GM23338 (cell line): ENCODE measurements around the gene WNT6. TPM values are rescaled to one million over a fixed set of nuclear protein-coding genes. Genes with fewer than 3 reads are reported as not detected.

ENCODE experiments used
- ATAC-seq: fragments of 200-7000 bp; cut with Tn5 transposase; 3 replicates; pipeline ENCODE4 v1.9.1; 2020
- DNase-seq: peaks from one replicate; pipeline ENCODE4 v3.0.0-alpha.2; 2015; ENCODE audit warnings: low spot score
- H2AFZ ChIP-seq: fragments of 200-600 bp; sonication (generic); 2 replicates; pipeline ENCODE4 v1.8.0; 2016; ENCODE audit warnings: antibody characterized with exemption, mild to moderate bottlenecking, moderate library complexity
- H3F3A ChIP-seq: fragments of 200-600 bp; sonication (generic); replicated peaks from 2 replicates; pipeline ENCODE4 v1.8.0; 2017; ENCODE audit warnings: antibody characterized with exemption, mixed run types, low read depth
- H3K27ac ChIP-seq: fragments of 200-600 bp; sonication (generic); 2 replicates; pipeline ENCODE4 v1.6.1; 2016; ENCODE audit warnings: low read depth
- H3K27me3 ChIP-seq: fragments of 200-600 bp; sonication (generic); 2 replicates; pipeline ENCODE4 v1.8.0; 2016; ENCODE audit warnings: mild to moderate bottlenecking, mixed run types, moderate library complexity; ENCODE audit not compliant: insufficient read depth
- H3K36me3 ChIP-seq: fragments of 200-600 bp; sonication (generic); 2 replicates; pipeline ENCODE4 v1.8.0; 2016; ENCODE audit warnings: mild to moderate bottlenecking; ENCODE audit not compliant: insufficient read depth
- H3K4me1 ChIP-seq: fragments of 200-600 bp; sonication (generic); 2 replicates; pipeline ENCODE4 v1.8.0; 2016; ENCODE audit warnings: mild to moderate bottlenecking, moderate library complexity; ENCODE audit not compliant: insufficient read depth
- H3K4me2 ChIP-seq: fragments of 200-600 bp; sonication (generic); 2 replicates; pipeline ENCODE4 v1.7.1; 2017; ENCODE audit warnings: mixed run types
- H3K4me3 ChIP-seq: fragments of 200-600 bp; sonication (generic); 2 replicates; pipeline ENCODE4 v1.6.1; 2016; ENCODE audit warnings: mixed run types
- H3K79me2 ChIP-seq: fragments of 200-600 bp; sonication (generic); replicated peaks from 2 replicates; pipeline ENCODE4 v1.8.0; 2017; ENCODE audit warnings: mild to moderate bottlenecking; ENCODE audit not compliant: insufficient read depth
- H3K9me2 ChIP-seq: fragments of 200-600 bp; sonication (generic); 2 replicates; pipeline ENCODE4 v1.8.0; 2017; ENCODE audit not compliant: insufficient read depth
- H4K20me1 ChIP-seq: fragments of 200-600 bp; sonication (generic); replicated peaks from 2 replicates; pipeline ENCODE4 v1.8.0; 2017; ENCODE audit warnings: mild to moderate bottlenecking; ENCODE audit not compliant: insufficient read depth
- H3K27ac Mint-ChIP-seq: 2 replicates; pipeline ENCODE4 v1.8.0; 2020; ENCODE audit warnings: inconsistent platforms, mild to moderate bottlenecking, moderate library complexity, mixed read lengths
- H3K27me3 Mint-ChIP-seq: 3 replicates; pipeline ENCODE4 v1.8.0; 2022; ENCODE audit warnings: low read depth, mild to moderate bottlenecking, moderate library complexity, mixed read lengths, inconsistent platforms; ENCODE audit not compliant: insufficient read depth, poor library complexity
- H3K36me3 Mint-ChIP-seq: 3 replicates; pipeline ENCODE4 v1.8.0; 2021; ENCODE audit warnings: low read depth, mild to moderate bottlenecking, inconsistent platforms, moderate library complexity, mixed read lengths
- H3K4me1 Mint-ChIP-seq: 3 replicates; pipeline ENCODE4 v1.8.0; 2020; ENCODE audit warnings: mild to moderate bottlenecking, inconsistent platforms, mixed read lengths
- H3K4me3 Mint-ChIP-seq: 3 replicates; pipeline ENCODE4 v1.8.0; 2021; ENCODE audit warnings: moderate library complexity, mild to moderate bottlenecking, inconsistent platforms, mixed read lengths
- H3K9me3 Mint-ChIP-seq: 3 replicates; pipeline ENCODE4 v1.8.0; 2020; ENCODE audit warnings: moderate library complexity, mild to moderate bottlenecking, inconsistent platforms, mixed read lengths
- CREB1 ChIP-seq: fragments of 250-450 bp; sonication (Bioruptor Pico); IDR thresholded peaks from 2 replicates; pipeline ENCODE4 v1.5.0; 2020; ENCODE audit warnings: low read depth, mild to moderate bottlenecking, moderate library complexity
- EZH2 ChIP-seq: fragments of 200-600 bp; sonication (generic); IDR thresholded peaks from one replicate; pipeline ENCODE4 v1.8.0; 2017; ENCODE audit warnings: antibody characterized with exemption, mild to moderate bottlenecking, low read depth; ENCODE audit not compliant: unreplicated experiment
- EZH2phosphoT487 ChIP-seq: fragments of 200-600 bp; sonication (generic); IDR thresholded peaks from one replicate; pipeline ENCODE4 v1.8.1; 2018; ENCODE audit warnings: antibody characterized with exemption; ENCODE audit not compliant: unreplicated experiment
- REST ChIP-seq: IDR thresholded peaks from one replicate; pipeline ENCODE4 v1.6.1; 2018; ENCODE audit warnings: antibody characterized with exemption; ENCODE audit not compliant: unreplicated experiment
- STAT1 ChIP-seq: IDR thresholded peaks from one replicate; pipeline ENCODE4 v1.6.1; 2016; ENCODE audit warnings: antibody characterized with exemption; ENCODE audit not compliant: unreplicated experiment
- ZNF114 ChIP-seq: fragments of 250-450 bp; sonication (Bioruptor Pico); IDR thresholded peaks from 2 replicates; pipeline ENCODE4 v1.5.0; 2020; ENCODE audit warnings: mild to moderate bottlenecking, moderate library complexity
- ZNF331 ChIP-seq: fragments of 250-450 bp; sonication (Bioruptor Pico); IDR thresholded peaks from 2 replicates; pipeline ENCODE4 v1.5.0; 2020; ENCODE audit warnings: low read depth, mild to moderate bottlenecking, moderate library complexity
- polyA plus RNA-seq: library from polyadenylated mRNA; unstranded; fragments of >200 nt; fragmentation: Nextera tagmentation; extraction: Ambion mirVana; gene quantifications from 2 replicates; pipeline ENCODE4 v1.2.1, GENCODE V29; 2016
- total RNA-seq: library from RNA; depleted of rRNA; stranded (reverse); fragments of >200 nt; shearing (Covaris generic); gene quantifications from 2 replicates; pipeline ENCODE4 v1.2.3, GENCODE V29; 2014
- TF ChIP-seq, protein P1 (sequence below): IDR thresholded peaks from 2 replicates; pipeline ENCODE4 v1.6.1; 2016; ENCODE audit warnings: antibody characterized with exemption
- TF ChIP-seq, protein P2 (sequence below), 2 experiments: fragments of 200-600 bp in 1 of 2; sonication (generic) in 1 of 2; conservative IDR thresholded peaks; 2 replicates each; pipeline versions ENCODE4 v1.5.1 to v1.6.1; 2016 to 2017; ENCODE audit warnings: antibody characterized with exemption in 2 of 2, low read depth in 2 of 2, mild to moderate bottlenecking in 2 of 2, moderate library complexity in 1 of 2

The WNT6 gene
- total and polyA plus RNA-seq, 2 experiments from 2014 or later, result not detected

DNA sequence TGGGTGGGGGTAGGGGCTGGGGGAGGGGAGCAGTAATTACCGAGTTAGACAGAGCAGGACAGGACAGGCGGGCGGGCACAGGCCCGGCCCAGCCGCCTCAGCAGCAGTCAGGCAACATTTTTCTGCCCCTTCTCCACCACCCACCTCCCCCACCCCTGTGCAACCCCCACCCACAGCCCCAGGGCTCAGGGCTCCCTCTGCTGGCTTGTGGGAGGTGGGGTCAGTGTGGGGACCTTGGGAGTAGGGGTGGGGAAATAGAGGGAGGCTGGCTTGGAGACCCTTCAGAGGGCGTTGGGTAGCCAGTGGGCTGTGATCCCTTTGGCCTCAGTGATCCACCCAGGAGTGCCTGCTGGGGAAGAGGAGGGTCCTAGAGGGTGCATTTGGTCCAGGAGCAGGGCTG, 6.4 kb downstream of the WNT6 start:
- Histone ChIP-seq H3K36me3 (no peaks in the 10 kb centered on the region), H3K27ac (no peak overlapping the region), H3F3A (0 out of 2 replicates have a peak, but pooled peaks cover 6% of the 10 kb centered on the region), H3K4me1 (peaks cover 8% of the 10 kb centered on the region), H3K9me2 (no peaks in the 10 kb centered on the region), H3K4me2 (no peak overlapping the region), H3K4me3 (no peak overlapping the region), H3K79me2 (no peaks in the 10 kb centered on the region), H2AFZ (no peak overlapping the region), H4K20me1 (no peaks in the 10 kb centered on the region), H3K27me3 (peaks cover 99% of the 10 kb centered on the region)
- no peak overlapping the region for H3K27ac Mint-ChIP-seq
- H3K4me1 Mint-ChIP-seq, result peaks cover 12% of the 10 kb centered on the region
- ATAC-seq (peak; percentile 50), DNase-seq (no peak)
- H3K27me3 Mint-ChIP-seq, result peaks cover 97% of the 10 kb centered on the region
- no peaks in the 10 kb centered on the region; the same call in 2 of the 3 replicates for H3K9me3 Mint-ChIP-seq
- H3K4me3 Mint-ChIP-seq, result no peak overlapping the region
- no peaks in the 10 kb centered on the region; the same call in 2 of the 3 replicates for H3K36me3 Mint-ChIP-seq
- TF ChIP-seq EZH2phosphoT487 (no peak), EZH2 (no peak), REST (no peak), CREB1 (CRISPR knock-in tag) (no peak), STAT1 (no peak)
- TF ChIP-seq, protein P1, sequence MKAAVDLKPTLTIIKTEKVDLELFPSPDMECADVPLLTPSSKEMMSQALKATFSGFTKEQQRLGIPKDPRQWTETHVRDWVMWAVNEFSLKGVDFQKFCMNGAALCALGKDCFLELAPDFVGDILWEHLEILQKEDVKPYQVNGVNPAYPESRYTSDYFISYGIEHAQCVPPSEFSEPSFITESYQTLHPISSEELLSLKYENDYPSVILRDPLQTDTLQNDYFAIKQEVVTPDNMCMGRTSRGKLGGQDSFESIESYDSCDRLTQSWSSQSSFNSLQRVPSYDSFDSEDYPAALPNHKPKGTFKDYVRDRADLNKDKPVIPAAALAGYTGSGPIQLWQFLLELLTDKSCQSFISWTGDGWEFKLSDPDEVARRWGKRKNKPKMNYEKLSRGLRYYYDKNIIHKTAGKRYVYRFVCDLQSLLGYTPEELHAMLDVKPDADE, result no peak
- TF ChIP-seq, protein P2, sequence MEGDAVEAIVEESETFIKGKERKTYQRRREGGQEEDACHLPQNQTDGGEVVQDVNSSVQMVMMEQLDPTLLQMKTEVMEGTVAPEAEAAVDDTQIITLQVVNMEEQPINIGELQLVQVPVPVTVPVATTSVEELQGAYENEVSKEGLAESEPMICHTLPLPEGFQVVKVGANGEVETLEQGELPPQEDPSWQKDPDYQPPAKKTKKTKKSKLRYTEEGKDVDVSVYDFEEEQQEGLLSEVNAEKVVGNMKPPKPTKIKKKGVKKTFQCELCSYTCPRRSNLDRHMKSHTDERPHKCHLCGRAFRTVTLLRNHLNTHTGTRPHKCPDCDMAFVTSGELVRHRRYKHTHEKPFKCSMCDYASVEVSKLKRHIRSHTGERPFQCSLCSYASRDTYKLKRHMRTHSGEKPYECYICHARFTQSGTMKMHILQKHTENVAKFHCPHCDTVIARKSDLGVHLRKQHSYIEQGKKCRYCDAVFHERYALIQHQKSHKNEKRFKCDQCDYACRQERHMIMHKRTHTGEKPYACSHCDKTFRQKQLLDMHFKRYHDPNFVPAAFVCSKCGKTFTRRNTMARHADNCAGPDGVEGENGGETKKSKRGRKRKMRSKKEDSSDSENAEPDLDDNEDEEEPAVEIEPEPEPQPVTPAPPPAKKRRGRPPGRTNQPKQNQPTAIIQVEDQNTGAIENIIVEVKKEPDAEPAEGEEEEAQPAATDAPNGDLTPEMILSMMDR (conservative IDR thresholded peaks at IDR 0.05; ENCODE audit: low read depth in 2 of 2), result peak; percentile 9 to 44; a peak in 2 of 4 replicates

DNA sequence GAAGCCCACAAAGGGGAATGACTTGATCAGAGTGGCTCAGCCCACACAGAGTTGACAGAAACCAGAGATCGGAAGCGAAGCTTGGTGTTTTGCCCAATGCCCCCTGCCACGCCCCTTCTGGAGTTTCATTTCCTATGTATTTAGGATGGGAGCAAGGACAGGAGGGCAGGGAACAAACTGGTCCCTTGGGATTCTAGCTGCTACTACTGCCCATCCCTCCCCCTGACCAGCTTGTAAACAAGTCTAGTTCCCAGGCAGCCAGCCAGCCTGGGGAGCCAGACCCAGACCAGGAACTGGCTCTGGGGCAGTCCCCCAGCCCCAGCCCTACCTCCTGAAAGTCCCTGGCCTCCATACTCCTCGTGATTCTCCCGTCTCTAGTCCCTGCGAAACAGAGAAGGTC, 8.3 kb downstream of the WNT6 start:
- ATAC-seq (no peak), DNase-seq (no peak)
- Histone ChIP-seq H3K79me2 (no peaks in the 10 kb centered on the region), H3K4me3 (no peak overlapping the region), H3K27me3 (peaks cover 99% of the 10 kb centered on the region), H2AFZ (no peak overlapping the region), H3K9me2 (no peaks in the 10 kb centered on the region), H3F3A (no peaks in the 10 kb centered on the region), H3K4me1 (peaks cover 5% of the 10 kb centered on the region; the same call in 1 of the 2 replicates), H4K20me1 (no peaks in the 10 kb centered on the region; the same call in none of the 2 replicates), H3K4me2 (no peak overlapping the region), H3K27ac (no peak overlapping the region), H3K36me3 (no peaks in the 10 kb centered on the region)
- peaks cover 97% of the 10 kb centered on the region for H3K27me3 Mint-ChIP-seq
- H3K36me3 Mint-ChIP-seq, result no peaks in the 10 kb centered on the region; the same call in 2 of the 3 replicates
- H3K4me1 Mint-ChIP-seq, result peaks cover 15% of the 10 kb centered on the region
- peaks cover 6% of the 10 kb centered on the region; the same call in 2 of the 3 replicates for H3K9me3 Mint-ChIP-seq
- H3K27ac Mint-ChIP-seq, result no peak overlapping the region
- no peak overlapping the region for H3K4me3 Mint-ChIP-seq
- TF ChIP-seq STAT1 (no peak), REST (no peak), CREB1 (CRISPR knock-in tag) (no peak), EZH2phosphoT487 (no peak), ZNF114 (CRISPR knock-in tag) (no peak), ZNF331 (CRISPR knock-in tag) (no peak)
- TF ChIP-seq, protein P2 (conservative IDR thresholded peaks at IDR 0.05; ENCODE audit: low read depth in 2 of 2), result no peak
